ENCODE data around the gene TBC1D9. TPM values are rescaled to one million over a fixed set of nuclear protein-coding genes. Genes with fewer than 3 reads are reported as not detected.

TBC1D9 gene
- total and polyA plus RNA-seq, 7 donors: 1.6 to 5.4 (median 2.1) TPM

DNA sequence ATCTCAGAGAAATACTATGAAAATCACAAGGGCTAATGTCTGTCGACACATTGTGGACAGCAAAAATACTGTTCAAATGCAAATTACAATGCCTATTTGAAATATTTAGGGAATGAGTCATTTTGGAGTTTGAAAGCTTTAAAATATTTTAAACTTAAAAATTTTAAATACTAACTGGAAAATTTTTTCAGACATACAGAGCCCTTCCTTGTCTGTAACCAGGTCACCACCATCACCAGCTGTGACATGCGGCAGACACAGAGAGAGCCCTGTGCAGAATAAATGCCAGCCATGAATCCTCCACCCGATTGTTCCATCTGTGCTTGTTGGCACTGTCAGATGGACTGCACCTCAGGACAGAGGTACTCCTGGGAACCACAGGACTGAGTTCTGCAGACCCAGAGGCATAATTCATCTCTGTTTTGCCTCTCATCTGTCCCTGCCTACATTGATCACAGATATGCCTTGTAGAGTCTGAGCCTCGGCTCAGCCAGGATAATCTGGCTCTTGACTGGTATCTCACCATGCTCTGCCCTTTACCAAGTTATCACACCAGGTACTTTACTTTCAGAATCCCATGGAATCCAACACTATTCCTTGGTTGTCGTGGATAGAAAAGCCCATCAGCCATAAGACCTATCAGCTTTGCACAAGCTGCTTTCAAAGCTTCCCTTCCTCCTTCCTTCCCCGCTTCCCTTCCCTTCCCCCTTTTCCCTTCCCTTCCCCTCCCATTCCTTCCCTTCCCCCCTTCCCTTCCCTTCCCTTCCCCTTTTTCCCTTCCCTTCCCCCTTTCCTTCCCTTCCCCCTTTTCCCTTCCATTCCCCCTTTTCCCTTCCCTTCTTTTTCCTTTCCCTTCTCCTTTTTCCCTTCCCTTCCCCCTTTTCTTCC is 67.2 kb downstream of the TBC1D9 start:
- TF ChIP-seq CTCF (IDR thresholded peaks at IDR 0.05): no peak
- intact Hi-C loops (cut with DNase I): no loop called here
- Histone ChIP-seq H3K4me3 (no peak overlapping the region), H3K36me3 (ENCODE audit: insufficient read depth in 1 of 2, low read depth in 1 of 2) (no peaks in the 10 kb centered on the region), H3K27ac (no peak overlapping the region), H3K27me3 (ENCODE audit: insufficient read depth in 3 of 3, low read length in 2 of 3) (no peaks in the 10 kb centered on the region), H3K9me3 (no peaks in the 10 kb centered on the region), H3K4me1 (no peaks in the 10 kb centered on the region)
- ATAC-seq: no peak
- 65 to 69% (median 67%) methylated on average over 6 of the region's 6 CpGs for WGBS, 3 donors
- DNase-seq: no peak

DNA sequence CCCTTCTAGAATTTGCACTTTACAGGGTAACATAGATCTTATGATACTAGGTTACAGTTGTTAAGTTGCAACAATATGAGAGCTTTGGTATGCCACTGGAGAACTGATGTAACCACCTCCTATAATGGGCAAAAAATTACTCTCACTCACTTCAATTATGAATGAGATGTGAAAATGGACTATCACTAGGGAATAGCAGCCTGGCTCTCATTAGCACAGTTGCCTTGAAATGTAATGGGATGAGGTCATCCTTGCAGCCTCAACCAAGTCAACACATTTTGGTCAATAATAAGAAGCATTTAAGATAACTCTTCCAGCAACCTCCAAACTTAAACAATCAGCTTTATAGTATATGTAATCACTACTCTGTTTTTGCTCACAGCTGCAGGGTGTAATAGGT is 69.4 kb downstream of the TBC1D9 start:
- Histone ChIP-seq H3K9me3 (no peaks in the 10 kb centered on the region), H3K27ac (no peak overlapping the region), H3K27me3 (ENCODE audit: insufficient read depth in 3 of 3, low read length in 2 of 3) (no peaks in the 10 kb centered on the region), H3K4me3 (no peak overlapping the region), H3K4me1 (no peaks in the 10 kb centered on the region), H3K36me3 (ENCODE audit: insufficient read depth in 1 of 2, low read depth in 1 of 2) (no peaks in the 10 kb centered on the region)
- DNase-seq (no peak), ATAC-seq (no peak)
- intact Hi-C loops (cut with DNase I): no loop called here
- TF ChIP-seq CTCF (IDR thresholded peaks at IDR 0.05): no peak

GRCh38 chr4:140684314-140684713 is 71.9 kb downstream of the TBC1D9 start:
- Histone ChIP-seq H3K27me3 (ENCODE audit: insufficient read depth in 3 of 3, low read length in 2 of 3) (no peaks in the 10 kb centered on the region), H3K27ac (no peak overlapping the region), H3K4me3 (no peak overlapping the region), H3K9me3 (no peaks in the 10 kb centered on the region), H3K36me3 (ENCODE audit: insufficient read depth in 1 of 2, low read depth in 1 of 2) (peaks cover 0 to 3% of the 10 kb centered on the region in 2 donors), H3K4me1 (no peaks in the 10 kb centered on the region)
- intact Hi-C loops (cut with DNase I): no loop called here
- DNase-seq (no peak), ATAC-seq (no peak)
- no peak for TF ChIP-seq CTCF (IDR thresholded peaks at IDR 0.05)

DNA sequence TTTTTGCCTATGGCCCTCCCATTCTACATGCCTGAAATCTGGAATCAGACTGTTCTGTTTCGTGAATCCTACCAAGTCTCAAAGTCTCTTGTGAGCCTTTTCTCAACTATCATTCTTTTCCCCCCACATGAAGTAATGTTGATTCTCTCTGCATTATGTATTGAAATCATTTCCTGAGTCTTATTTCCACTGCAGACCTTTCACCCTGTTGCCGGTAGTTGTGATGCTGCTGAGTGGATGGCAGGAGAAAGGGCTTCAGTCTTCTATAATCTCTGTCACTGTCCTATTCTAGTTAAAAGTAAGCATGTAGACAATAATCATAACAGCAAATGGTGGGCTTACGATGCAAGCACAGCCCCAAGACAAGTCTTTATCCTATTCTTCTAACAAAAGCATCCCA is 75.0 kb downstream of the TBC1D9 start:
- no peak for DNase-seq
- intact Hi-C loops (cut with DNase I): no loop called here
- no peak for TF ChIP-seq CTCF (IDR thresholded peaks at IDR 0.05)
- no peak for ATAC-seq
- Histone ChIP-seq H3K4me3 (no peak overlapping the region), H3K27ac (no peak overlapping the region), H3K9me3 (no peaks in the 10 kb centered on the region), H3K27me3 (ENCODE audit: insufficient read depth in 3 of 3, low read length in 2 of 3) (no peaks in the 10 kb centered on the region), H3K4me1 (no peaks in the 10 kb centered on the region), H3K36me3 (ENCODE audit: insufficient read depth in 1 of 2, low read depth in 1 of 2) (peaks cover 0 to 18% of the 10 kb centered on the region in 2 donors)
- 84 to 93% (median 93%) methylated on average over 3 of the region's 3 CpGs for WGBS, 3 donors

- no peak for TF ChIP-seq CTCF (IDR thresholded peaks at IDR 0.05)
- peaks cover 0 to 18% of the 10 kb centered on the region in 2 donors for H3K36me3 ChIP-seq (ENCODE audit: insufficient read depth in 1 of 2, low read depth in 1 of 2)
- no peak overlapping the region for H3K27ac ChIP-seq
- ATAC-seq (no peak), DNase-seq (no peak)
- 94 to 100% (median 96%) methylated on average over 1 of the region's 1 CpG for WGBS, 3 donors
- intact Hi-C loops (cut with DNase I): no loop called here
- no peaks in the 10 kb centered on the region for H3K9me3 ChIP-seq
- no peaks in the 10 kb centered on the region for H3K27me3 ChIP-seq (ENCODE audit: insufficient read depth in 3 of 3, low read length in 2 of 3)
- H3K4me3 ChIP-seq: no peak overlapping the region
- H3K4me1 ChIP-seq: no peaks in the 10 kb centered on the region
Observed at GRCh38 chr4:140680686-140681085, 75.5 kb downstream of the TBC1D9 start.

Measured in psoas muscle (tissue), 8 donors.